Gastrocnemius medialis (tissue), 4 donors: Measurements from ENCODE around the gene RADIL.

Experiments
- CTCF ChIP-seq, 5 experiments: fragments of 450-650 bp in 3 of 5; fragments of 200-600 bp in 2 of 5; sonication (generic) in 2 of 5; IDR thresholded peaks in 4 of 5; conservative IDR thresholded peaks in 1 of 5; 1 replicate in 4 of 5; 2 replicates in 1 of 5; pipeline ENCODE4 v1.5.1; 2016 to 2019; ENCODE audit warnings: antibody characterized with exemption in 5 of 5, mild to moderate bottlenecking in 3 of 5, moderate library complexity in 3 of 5
- POLR2A ChIP-seq, 2 donors: fragments of 450-650 bp; IDR thresholded peaks; one replicate each; pipeline ENCODE4 v1.6.1; 2017; ENCODE audit warnings: antibody characterized with exemption in 2 of 2, mild to moderate bottlenecking in 2 of 2, moderate library complexity in 2 of 2

- TF ChIP-seq CTCF (IDR thresholded peaks at IDR 0.05 in 4 of 5, conservative IDR thresholded peaks at IDR 0.05 in 1 of 5) (no peak), POLR2A (IDR thresholded peaks at IDR 0.05) (no peak)
These were observed 27.0 kb downstream of the RADIL start for GRCh38 chr7:4856336-4857057.
